ENCODE results near the gene FIBCD1.

Gene FIBCD1

GRCh38 chr9:130854092-130854491 lies 85.0 kb downstream of the FIBCD1 start:
- no peak for TF ChIP-seq CTCF (conservative IDR thresholded peaks at IDR 0.05; ENCODE audit: low read depth, low read length)
- no peak for DNase-seq (ENCODE audit: low read depth)
- H3K4me3 ChIP-seq (ENCODE audit: low read length), result no peak overlapping the region

GRCh38 chr9:130852801-130853200 lies 86.2 kb downstream of the FIBCD1 start:
- TF ChIP-seq CTCF (conservative IDR thresholded peaks at IDR 0.05; ENCODE audit: low read depth, low read length), result no peak
- no peak overlapping the region for H3K4me3 ChIP-seq (ENCODE audit: low read length)
- no peak for DNase-seq (ENCODE audit: low read depth)

All from retinal pigment epithelial cell (primary cell).